ENCODE measurements around the gene ARRB1.
A peak's percentile ranks its signal among the peaks of the same experiment; 100 is the strongest.

ARRB1 gene

DNA sequence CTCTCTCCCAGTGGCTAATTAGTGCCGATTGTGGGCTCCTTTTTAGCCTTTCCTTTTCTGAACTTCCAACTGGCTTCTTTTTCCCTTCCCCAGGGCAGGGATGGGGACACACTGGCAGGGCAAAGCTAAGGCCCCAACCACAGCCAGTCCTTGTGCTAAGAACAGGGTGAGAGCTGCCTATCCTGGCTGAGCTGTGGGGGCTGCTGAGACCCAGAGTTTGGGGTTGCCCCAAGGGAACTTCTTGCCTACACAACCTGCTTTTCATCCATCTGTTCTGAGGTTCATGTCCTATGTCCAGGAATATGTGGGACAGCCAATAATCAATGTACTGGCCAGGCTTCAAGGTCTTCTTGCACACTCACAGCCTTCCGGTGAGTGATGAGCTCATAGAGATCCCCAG lies 120.8 kb downstream of the ARRB1 start:
- intact Hi-C loops (cut with DNase I) = no loop called here
- peak in 1 of 42 donors; percentile 30 for DNase-seq

DNA sequence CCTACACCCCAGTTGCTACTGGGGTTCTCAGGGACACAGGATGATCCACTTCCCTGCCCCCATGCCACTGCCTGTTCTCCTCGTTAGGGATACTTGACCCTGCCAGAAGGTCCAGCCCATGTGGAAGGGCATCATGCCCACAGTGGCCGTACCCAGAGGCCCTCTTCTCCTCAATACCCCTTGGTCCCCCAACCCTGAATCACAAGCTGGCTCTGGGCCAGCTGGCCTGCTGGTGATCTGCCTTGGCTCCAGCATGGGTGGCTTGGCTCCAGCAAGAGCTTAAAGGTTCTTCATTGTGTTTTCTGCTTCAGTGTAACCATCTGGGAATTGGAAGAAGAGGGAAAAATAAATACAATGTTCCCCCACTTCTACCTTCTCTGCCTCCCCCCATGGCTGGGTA lies 122.0 kb downstream of the ARRB1 start:
- peak in 2 of 42 donors; percentile 2 to 29 for DNase-seq
- intact Hi-C loops (cut with DNase I) = no loop called here

DNA sequence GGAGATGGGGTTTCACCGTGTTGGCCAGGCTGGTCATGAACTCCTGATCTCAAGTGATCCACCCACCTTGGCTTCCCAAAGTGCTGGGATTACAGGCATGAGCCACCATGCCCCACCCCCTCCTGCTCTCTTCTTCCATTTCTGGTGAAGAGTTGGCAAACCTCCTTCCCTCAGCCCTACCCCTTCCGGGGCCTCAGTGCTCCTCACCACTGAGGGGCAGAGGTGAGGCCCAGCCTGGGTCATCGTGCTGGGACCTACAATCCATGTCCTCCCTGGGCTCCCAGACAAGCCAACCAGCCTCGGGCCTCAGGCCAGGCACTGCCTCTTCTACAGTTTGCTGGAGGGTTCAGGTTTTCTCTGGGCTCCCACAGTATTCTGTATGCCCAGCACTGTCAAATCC lies 125.7 kb downstream of the ARRB1 start:
- intact Hi-C loops (cut with DNase I) = no loop called here
- peak in 1 of 42 donors; percentile 23 for DNase-seq

DNA sequence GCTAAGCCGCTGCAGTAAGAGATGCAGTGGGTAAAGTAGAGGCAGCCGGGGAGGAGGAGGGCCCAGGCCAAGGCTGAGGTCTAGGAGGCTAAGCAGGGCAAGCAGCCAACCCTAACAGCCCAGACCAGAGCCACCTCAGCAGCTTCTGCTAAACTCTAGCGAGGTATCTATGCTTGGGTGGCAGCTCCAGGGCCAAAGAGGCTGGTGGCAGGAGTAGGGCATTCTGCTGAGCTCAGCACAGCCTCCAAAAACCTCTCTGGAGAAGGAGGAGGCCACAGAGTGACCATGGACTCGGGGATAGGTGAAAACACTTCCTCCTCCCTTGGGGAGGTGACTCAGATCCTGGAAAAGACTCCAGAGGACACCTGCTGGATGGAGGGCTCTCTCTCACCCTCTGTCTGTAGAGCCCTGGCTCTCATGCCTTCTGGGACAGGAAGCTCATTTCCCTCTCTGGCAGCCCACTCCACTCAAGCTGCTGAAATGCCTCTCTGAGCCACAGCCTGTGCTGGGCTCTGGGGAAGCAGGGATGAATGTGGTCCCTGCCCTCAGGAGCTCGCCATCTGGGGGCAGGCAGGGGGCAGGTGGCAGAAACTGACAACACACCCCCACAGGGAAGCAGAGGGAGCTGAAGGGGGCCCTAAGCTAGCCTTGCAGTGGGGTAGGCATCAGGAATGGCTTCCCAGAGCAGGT lies 127.4 kb downstream of the ARRB1 start:
- intact Hi-C loops (cut with DNase I) = no loop called here
- peak in 1 of 42 donors; percentile 15 for DNase-seq

DNA sequence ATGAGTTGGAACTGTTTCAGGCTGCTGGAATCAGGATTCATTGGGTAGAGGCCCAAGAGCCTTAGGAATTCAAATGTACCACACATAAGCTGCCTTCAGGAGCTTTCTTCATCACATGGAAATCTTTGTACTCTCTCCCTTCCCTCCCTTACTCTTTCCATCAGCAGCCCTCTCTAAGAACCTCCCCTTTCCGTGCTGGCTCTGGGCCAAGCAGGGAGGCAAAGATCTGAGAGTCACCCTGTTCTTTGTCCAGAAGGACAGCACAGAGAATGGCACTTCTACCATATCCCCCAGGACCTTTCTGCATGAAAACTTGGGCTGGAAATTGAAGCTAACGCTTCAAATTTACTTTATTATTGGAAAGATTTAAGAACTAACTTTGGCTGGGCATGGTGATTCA lies 131.6 kb downstream of the ARRB1 start:
- DNase-seq = peak in 1 of 42 donors; percentile 24
- intact Hi-C loops (cut with DNase I) = no loop called here

DNA sequence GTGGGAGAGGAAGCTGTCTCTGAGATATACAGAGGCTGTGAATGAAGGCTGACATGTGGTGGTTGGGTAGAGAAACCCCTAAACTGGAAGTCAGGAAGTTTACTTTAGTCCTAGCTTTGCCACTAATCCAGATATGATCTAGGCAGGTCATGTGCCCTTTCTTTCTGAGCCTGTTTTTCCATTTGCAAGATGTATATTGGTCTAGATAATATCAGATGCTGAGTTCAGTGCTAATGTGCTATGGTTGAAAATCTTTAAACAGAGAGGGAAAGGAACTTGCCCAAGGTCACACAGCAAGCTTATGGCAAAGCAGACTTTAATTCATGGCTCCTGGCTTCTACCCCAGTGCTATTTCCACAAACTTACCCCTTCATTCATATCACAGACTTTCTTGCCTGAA lies 136.6 kb downstream of the ARRB1 start:
- intact Hi-C loops (cut with DNase I) = no loop called here
- DNase-seq = no peak

DNA sequence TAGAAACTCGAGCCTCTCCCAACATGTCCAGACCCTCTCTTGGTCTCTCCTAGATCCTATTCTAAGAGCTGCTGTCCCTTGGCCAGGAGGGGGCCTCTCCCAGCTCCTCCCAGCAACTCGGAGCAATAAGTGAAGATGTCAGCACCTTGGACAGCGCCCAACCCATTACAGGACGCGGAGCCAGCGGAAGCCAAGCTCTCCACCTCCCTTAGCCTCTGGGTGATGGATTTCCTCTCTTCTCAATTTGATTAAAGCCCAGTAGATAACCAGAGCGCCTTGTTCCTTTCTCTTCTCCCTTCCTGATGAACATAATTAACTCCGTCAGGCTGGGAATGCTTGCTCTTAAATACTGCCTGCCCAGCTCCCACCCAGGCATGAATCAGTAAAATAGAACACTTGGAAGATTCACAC lies 137.0 kb downstream of the ARRB1 start:
- peak in 37 of 42 donors; percentile 25 to 80 (median 52) for DNase-seq
- intact Hi-C loops (cut with DNase I) = no loop called here
